C4-2B (cell line): Measurements from ENCODE around the gene TNS1.

Experiments used
- H3K27ac ChIP-seq: fragments of 450-650 bp; 2 replicates; pipeline ENCODE4 v1.5.1; 2017
- CTCF ChIP-seq: fragments of 450-650 bp; conservative IDR thresholded peaks from 2 replicates; pipeline ENCODE4 v1.5.1; 2017; ENCODE audit warnings: mild to moderate bottlenecking
- ZFX ChIP-seq: fragments of 450-650 bp; IDR thresholded peaks from 2 replicates; pipeline ENCODE4 v1.6.1; 2017

Gene TNS1

GRCh38 chr2:217949447-217949846 lies 53.3 kb downstream of the TNS1 start:
- TF ChIP-seq ZFX (no peak), CTCF (no peak)
- no peak overlapping the region for H3K27ac ChIP-seq

GRCh38 chr2:217948897-217949296 lies 53.9 kb downstream of the TNS1 start:
- no peak for TF ChIP-seq ZFX
- TF ChIP-seq CTCF: no peak
- H3K27ac ChIP-seq: no peak overlapping the region

GRCh38 chr2:217948351-217948791 lies 54.4 kb downstream of the TNS1 start:
- TF ChIP-seq ZFX (no peak), CTCF (no peak)
- H3K27ac ChIP-seq: no peak overlapping the region

GRCh38 chr2:217947383-217948350 lies 55.1 kb downstream of the TNS1 start:
- TF ChIP-seq ZFX (no peak), CTCF (no peak)
- H3K27ac ChIP-seq: no peak overlapping the region

GRCh38 chr2:217946051-217946450 lies 56.7 kb downstream of the TNS1 start:
- TF ChIP-seq CTCF (no peak), ZFX (no peak)

GRCh38 chr2:217945530-217945929 lies 57.3 kb downstream of the TNS1 start:
- H3K27ac ChIP-seq: no peak overlapping the region
- TF ChIP-seq ZFX (no peak), CTCF (no peak)

More at GRCh38 chr2:217946051-217946450, 56.7 kb downstream of the TNS1 start:
- H3K27ac ChIP-seq: no peak overlapping the region

- TF ChIP-seq ZFX: no peak
- no peak for TF ChIP-seq CTCF
- H3K27ac ChIP-seq: no peak overlapping the region
Observed at GRCh38 chr2:217944923-217945322, 57.9 kb downstream of the TNS1 start.
